Stimulated activated naive CD8-positive, alpha-beta T cell treated with anti-CD3 and anti-CD28 coated beads, Interleukin-15, Interleukin-2, amounts not matched to agents 100 ng/mL and 50 ng/mL, for 24 hours (primary cell): ENCODE measurements around the gene SLIT3.

ENCODE experiments used
- H3K27ac Mint-ChIP-seq: one replicate; pipeline ENCODE4 v1.8.0; 2021; ENCODE audit warnings: mild to moderate bottlenecking, mixed read lengths
- H3K27me3 Mint-ChIP-seq: one replicate; pipeline ENCODE4 v1.8.0; 2021; ENCODE audit warnings: mixed read lengths
- H3K36me3 Mint-ChIP-seq: one replicate; pipeline ENCODE4 v1.8.0; 2021; ENCODE audit warnings: low read depth, mixed read lengths
- H3K4me1 Mint-ChIP-seq: one replicate; pipeline ENCODE4 v1.8.0; 2021; ENCODE audit warnings: low read depth, mixed read lengths
- H3K4me3 Mint-ChIP-seq: one replicate; pipeline ENCODE4 v1.8.0; 2021; ENCODE audit warnings: mild to moderate bottlenecking, mixed read lengths
- H3K9me3 Mint-ChIP-seq: one replicate; pipeline ENCODE4 v1.8.0; 2021; ENCODE audit warnings: mixed read lengths

Gene SLIT3

GRCh38 chr5:168895295-168896071, 405.5 kb downstream of the SLIT3 start:
- H3K9me3 Mint-ChIP-seq: no peaks in the 10 kb centered on the region
- no peaks in the 10 kb centered on the region for H3K36me3 Mint-ChIP-seq
- H3K27ac Mint-ChIP-seq: no peak overlapping the region
- no peak overlapping the region for H3K4me3 Mint-ChIP-seq
- no peaks in the 10 kb centered on the region for H3K4me1 Mint-ChIP-seq
- peaks cover 30% of the 10 kb centered on the region for H3K27me3 Mint-ChIP-seq

DNA sequence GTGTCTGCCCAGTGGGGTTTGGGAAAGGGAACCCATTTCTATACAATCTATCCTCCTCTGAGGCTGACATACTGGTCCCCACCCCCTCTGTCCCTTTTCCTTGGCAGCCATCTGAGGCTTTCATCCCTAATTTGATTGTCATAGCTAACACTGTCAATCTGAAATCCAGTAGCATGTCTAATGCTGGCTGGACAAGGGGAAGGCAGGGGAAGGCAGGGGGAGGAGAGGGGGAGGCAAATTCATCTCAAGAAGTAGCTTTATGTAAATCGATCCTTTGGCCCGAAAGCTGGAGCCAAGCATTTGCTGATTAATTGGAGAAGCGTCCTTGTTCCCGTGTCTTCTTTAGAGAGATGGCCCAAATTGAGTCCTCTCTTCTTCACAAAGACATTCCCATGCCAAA, 407.7 kb downstream of the SLIT3 start:
- Mint-ChIP-seq H3K4me3 (no peak overlapping the region), H3K27ac (no peak overlapping the region), H3K9me3 (no peaks in the 10 kb centered on the region), H3K36me3 (no peaks in the 10 kb centered on the region), H3K27me3 (peaks cover 24% of the 10 kb centered on the region), H3K4me1 (no peaks in the 10 kb centered on the region)

DNA sequence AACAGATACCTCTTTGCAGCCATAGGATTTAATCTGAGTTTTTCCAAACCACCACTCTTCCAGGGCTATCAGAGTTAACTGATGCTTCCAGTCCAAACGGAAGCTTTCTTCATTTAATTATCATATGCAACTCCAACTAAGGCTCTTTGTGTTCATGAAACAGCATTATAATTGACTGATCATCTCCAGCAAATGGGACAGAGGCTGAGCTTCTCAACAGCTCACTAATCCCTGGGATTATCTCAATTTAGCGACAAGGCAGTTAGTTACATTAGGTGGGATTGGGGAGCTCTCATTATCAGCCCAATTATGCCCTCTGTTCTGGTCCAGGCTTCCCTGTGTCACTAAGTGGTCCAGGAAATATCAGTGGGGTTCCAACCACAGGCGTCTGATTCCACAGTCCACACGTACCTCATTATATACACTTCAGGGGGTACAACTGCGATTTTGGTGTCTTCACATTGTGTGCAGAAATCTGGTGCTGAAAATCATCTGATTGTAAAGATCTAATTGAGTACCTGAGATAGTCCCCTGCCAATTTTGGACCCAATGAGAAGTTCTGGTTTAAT, 408.2 kb downstream of the SLIT3 start:
- Mint-ChIP-seq H3K27me3 (peaks cover 23% of the 10 kb centered on the region), H3K4me3 (no peak overlapping the region), H3K4me1 (no peaks in the 10 kb centered on the region), H3K36me3 (no peaks in the 10 kb centered on the region), H3K9me3 (no peaks in the 10 kb centered on the region), H3K27ac (no peak overlapping the region)

DNA sequence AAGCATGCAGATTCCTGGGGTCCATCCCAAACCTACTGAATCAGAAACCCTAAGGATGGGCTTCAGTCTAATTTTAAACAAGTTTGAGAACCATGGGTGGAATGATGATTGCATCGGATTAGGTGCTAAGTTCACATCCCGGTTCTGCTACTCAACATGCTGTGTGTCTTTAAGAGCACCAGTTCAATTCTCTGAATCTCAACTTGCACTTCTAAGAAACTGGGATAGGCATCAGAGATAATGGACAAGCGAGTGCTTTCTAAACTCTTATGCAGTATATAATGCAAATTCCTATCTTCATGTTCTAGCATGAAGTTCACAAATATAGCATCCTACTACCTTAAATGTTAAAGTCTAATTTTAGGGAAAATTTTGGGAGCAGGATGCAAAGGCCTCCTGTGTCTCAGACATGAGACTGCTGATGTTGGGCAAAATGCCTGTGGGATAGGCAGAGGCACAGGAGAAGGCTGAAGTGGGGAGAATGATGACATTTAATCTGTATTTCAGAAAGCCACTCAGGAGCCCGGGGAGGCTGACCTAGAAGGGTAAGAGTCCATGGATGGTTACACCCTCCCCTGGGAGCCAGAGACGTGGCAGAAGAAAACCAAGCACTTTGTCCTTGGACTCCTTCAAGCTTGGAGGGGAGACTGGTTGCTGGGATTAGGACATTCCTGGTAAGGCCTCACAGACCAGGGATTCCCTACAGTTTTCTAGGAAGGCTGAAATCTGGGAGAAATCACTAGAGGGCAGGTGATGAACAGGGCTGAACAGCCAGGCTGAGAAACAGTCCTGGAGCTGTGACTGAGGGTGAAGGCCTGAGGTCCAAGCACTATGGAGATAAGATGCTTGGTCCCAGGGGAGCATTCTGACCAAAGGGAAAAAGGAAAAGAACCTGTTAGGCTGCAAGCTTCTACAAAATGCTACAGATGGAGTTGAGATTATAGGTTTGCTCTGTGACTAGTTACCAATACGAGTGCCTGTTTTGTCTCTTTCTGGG, 409.8 kb downstream of the SLIT3 start:
- Mint-ChIP-seq H3K4me3 (no peak overlapping the region), H3K27ac (no peak overlapping the region), H3K4me1 (no peaks in the 10 kb centered on the region), H3K27me3 (peaks cover 23% of the 10 kb centered on the region), H3K9me3 (no peaks in the 10 kb centered on the region), H3K36me3 (no peaks in the 10 kb centered on the region)

DNA sequence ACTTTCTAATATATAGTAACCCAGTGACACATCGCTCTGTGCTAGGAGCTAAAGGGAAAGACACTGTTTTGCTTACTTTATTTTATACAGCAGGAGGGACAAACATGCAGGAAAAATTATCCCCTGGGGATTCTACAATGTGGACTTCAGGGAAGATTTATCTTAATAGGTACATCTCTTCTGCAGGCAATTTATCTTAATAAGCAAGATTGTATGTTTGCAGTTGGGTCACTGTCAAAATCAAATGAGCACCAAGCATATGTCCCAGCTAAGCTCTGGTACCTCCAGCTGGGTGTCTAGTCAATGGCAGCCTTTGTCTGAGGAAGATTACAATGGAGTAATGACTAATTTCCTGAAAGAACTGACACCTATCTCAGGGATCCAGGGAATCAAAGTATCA, 411.9 kb downstream of the SLIT3 start:
- no peaks in the 10 kb centered on the region for H3K9me3 Mint-ChIP-seq
- H3K27ac Mint-ChIP-seq: no peak overlapping the region
- no peaks in the 10 kb centered on the region for H3K4me1 Mint-ChIP-seq
- H3K27me3 Mint-ChIP-seq: peaks cover 16% of the 10 kb centered on the region
- H3K36me3 Mint-ChIP-seq: no peaks in the 10 kb centered on the region
- H3K4me3 Mint-ChIP-seq: no peak overlapping the region

- peaks cover 12% of the 10 kb centered on the region for H3K27me3 Mint-ChIP-seq
- no peak overlapping the region for H3K27ac Mint-ChIP-seq
- no peak overlapping the region for H3K4me3 Mint-ChIP-seq
- no peaks in the 10 kb centered on the region for H3K9me3 Mint-ChIP-seq
- H3K4me1 Mint-ChIP-seq: no peaks in the 10 kb centered on the region
- H3K36me3 Mint-ChIP-seq: no peaks in the 10 kb centered on the region
Observed at GRCh38 chr5:168887931-168888330, 413.0 kb downstream of the SLIT3 start.

- H3K4me1 Mint-ChIP-seq: no peaks in the 10 kb centered on the region
- no peaks in the 10 kb centered on the region for H3K36me3 Mint-ChIP-seq
- H3K9me3 Mint-ChIP-seq: no peaks in the 10 kb centered on the region
- no peak overlapping the region for H3K27ac Mint-ChIP-seq
- H3K27me3 Mint-ChIP-seq: peaks cover 11% of the 10 kb centered on the region
- H3K4me3 Mint-ChIP-seq: no peak overlapping the region
Observed at GRCh38 chr5:168886157-168886556, 414.8 kb downstream of the SLIT3 start.

GRCh38 chr5:168885324-168886120, 415.4 kb downstream of the SLIT3 start:
- Mint-ChIP-seq H3K4me1 (no peaks in the 10 kb centered on the region), H3K27me3 (peaks cover 11% of the 10 kb centered on the region), H3K36me3 (no peaks in the 10 kb centered on the region), H3K9me3 (no peaks in the 10 kb centered on the region), H3K27ac (no peak overlapping the region), H3K4me3 (no peak overlapping the region)

- Mint-ChIP-seq H3K27me3 (peaks cover 15% of the 10 kb centered on the region), H3K4me1 (no peaks in the 10 kb centered on the region), H3K36me3 (no peaks in the 10 kb centered on the region), H3K4me3 (no peak overlapping the region), H3K9me3 (no peaks in the 10 kb centered on the region), H3K27ac (no peak overlapping the region)
Observed at GRCh38 chr5:168883991-168884390, 416.9 kb downstream of the SLIT3 start.

GRCh38 chr5:168883281-168883741, 417.6 kb downstream of the SLIT3 start:
- no peaks in the 10 kb centered on the region for H3K4me1 Mint-ChIP-seq
- H3K4me3 Mint-ChIP-seq: no peak overlapping the region
- no peaks in the 10 kb centered on the region for H3K36me3 Mint-ChIP-seq
- H3K9me3 Mint-ChIP-seq: no peaks in the 10 kb centered on the region
- no peak overlapping the region for H3K27ac Mint-ChIP-seq
- peaks cover 16% of the 10 kb centered on the region for H3K27me3 Mint-ChIP-seq

DNA sequence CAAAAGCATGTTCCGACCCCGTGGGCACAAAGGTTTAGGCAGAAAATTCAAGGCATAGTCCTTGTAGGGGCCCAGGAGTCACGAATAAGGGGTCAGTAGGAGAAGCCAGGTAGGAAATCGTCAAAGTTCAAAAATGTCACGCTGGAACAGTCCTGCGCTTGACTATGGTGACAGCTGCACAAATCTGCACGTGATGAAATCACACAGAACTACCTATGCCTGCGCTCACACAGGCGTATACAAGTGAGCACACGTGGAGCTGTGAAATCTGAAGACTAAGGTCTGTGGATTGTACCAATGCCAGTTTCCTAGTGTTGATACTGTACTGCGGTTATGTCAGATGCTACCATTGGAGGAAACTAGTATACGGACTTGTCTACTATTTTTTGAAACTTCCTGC, 418.7 kb downstream of the SLIT3 start:
- Mint-ChIP-seq H3K4me1 (no peaks in the 10 kb centered on the region), H3K36me3 (no peaks in the 10 kb centered on the region), H3K27ac (no peak overlapping the region), H3K9me3 (no peaks in the 10 kb centered on the region), H3K27me3 (peaks cover 21% of the 10 kb centered on the region), H3K4me3 (no peak overlapping the region)

GRCh38 chr5:168881427-168882149, 419.4 kb downstream of the SLIT3 start:
- H3K4me3 Mint-ChIP-seq: no peak overlapping the region
- no peaks in the 10 kb centered on the region for H3K9me3 Mint-ChIP-seq
- H3K36me3 Mint-ChIP-seq: no peaks in the 10 kb centered on the region
- H3K4me1 Mint-ChIP-seq: no peaks in the 10 kb centered on the region
- peaks cover 26% of the 10 kb centered on the region for H3K27me3 Mint-ChIP-seq
- H3K27ac Mint-ChIP-seq: no peak overlapping the region

DNA sequence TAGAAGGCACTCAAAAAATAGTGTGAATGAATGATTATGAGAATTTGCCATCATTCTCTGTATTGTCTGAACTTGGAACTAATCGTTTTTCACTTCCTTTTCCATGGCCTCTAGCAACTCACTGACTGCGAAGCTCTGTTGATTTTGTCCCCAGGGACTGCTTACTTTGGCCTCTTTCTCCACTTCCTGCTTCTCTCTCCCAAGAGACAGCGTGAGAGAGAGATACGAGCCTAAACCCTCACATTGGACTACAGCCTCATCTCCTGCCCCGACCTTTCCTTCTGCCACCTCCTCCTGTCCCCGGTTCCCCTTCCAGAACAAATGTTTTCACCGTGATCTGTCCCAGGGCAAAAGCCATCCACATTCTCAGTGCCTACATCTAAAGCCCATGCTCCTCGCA, 421.0 kb downstream of the SLIT3 start:
- H3K9me3 Mint-ChIP-seq: no peaks in the 10 kb centered on the region
- H3K27me3 Mint-ChIP-seq: peaks cover 31% of the 10 kb centered on the region
- H3K27ac Mint-ChIP-seq: no peak overlapping the region
- H3K4me3 Mint-ChIP-seq: no peak overlapping the region
- H3K4me1 Mint-ChIP-seq: no peaks in the 10 kb centered on the region
- no peaks in the 10 kb centered on the region for H3K36me3 Mint-ChIP-seq

GRCh38 chr5:168879331-168879730, 421.6 kb downstream of the SLIT3 start:
- Mint-ChIP-seq H3K4me1 (no peaks in the 10 kb centered on the region), H3K4me3 (no peak overlapping the region), H3K27me3 (peaks cover 35% of the 10 kb centered on the region), H3K36me3 (no peaks in the 10 kb centered on the region), H3K9me3 (no peaks in the 10 kb centered on the region), H3K27ac (no peak overlapping the region)
